OCI-LY7 (cell line): Measurements from ENCODE around the gene RREB1. TPM values are rescaled to one million over a fixed set of nuclear protein-coding genes. Genes with fewer than 3 reads are reported as not detected.
A peak's percentile ranks its signal among the peaks of the same experiment; 100 is the strongest.

Source experiments
- BruUV-seq: library from RNA; stranded (reverse); fragments of 400-500 nt; replicated peaks from 2 replicates; lab custom pipeline; 2021; lab: Mats Ljungman, UMichigan
- CTCF ChIA-PET: fragments of 300-600 bp; sonication (Branson Sonifier 250); formaldehyde crosslinking; loops from one replicate; lab custom pipeline; 2022; ENCODE audit warnings: antibody characterized with exemption; ENCODE audit not compliant: unreplicated experiment; lab: Charles Lee
- POLR2A ChIA-PET: fragments of 300-600 bp; sonication (Branson Sonifier 250); formaldehyde crosslinking; loops from one replicate; lab custom pipeline; 2022; ENCODE audit warnings: antibody characterized with exemption; lab: Charles Lee
- DNase-seq: peaks from one replicate; pipeline ENCODE4 v3.0.0-alpha.2; 2015; ENCODE audit warnings: low spot score
- H2AFZ ChIP-seq: fragments of 200-600 bp; sonication (generic), shearing (Covaris generic); 2 replicates; pipeline ENCODE4 v1.6.1; 2014; ENCODE audit warnings: mild to moderate bottlenecking, antibody characterized with exemption, low read length, moderate library complexity
- H3K27ac ChIP-seq: fragments of 200-600 bp; sonication (generic); 2 replicates; pipeline ENCODE4 v1.5.1; 2014; ENCODE audit warnings: mixed run types, low read depth, mild to moderate bottlenecking, moderate library complexity, low read length, inconsistent platforms; ENCODE audit not compliant: poor library complexity, severe bottlenecking
- H3K36me3 ChIP-seq: fragments of 200-600 bp; sonication (generic); 2 replicates; pipeline ENCODE4 v1.6.1; 2014; ENCODE audit warnings: mild to moderate bottlenecking, antibody characterized with exemption, low read length, moderate library complexity, mixed read lengths; ENCODE audit not compliant: insufficient read depth
- H3K4me1 ChIP-seq: fragments of 200-600 bp; sonication (generic); 2 replicates; pipeline ENCODE4 v1.5.1; 2014; ENCODE audit warnings: mild to moderate bottlenecking, low read length; ENCODE audit not compliant: insufficient read depth, poor library complexity, severe bottlenecking
- H3K4me2 ChIP-seq: fragments of 200-600 bp; sonication (generic); 2 replicates; pipeline ENCODE4 v1.6.1; 2014; ENCODE audit warnings: mild to moderate bottlenecking, low read length
- H3K4me3 ChIP-seq: fragments of 200-600 bp; sonication (generic); 2 replicates; pipeline ENCODE4 v1.5.1; 2014; ENCODE audit warnings: mild to moderate bottlenecking, low read depth, low read length; ENCODE audit not compliant: poor library complexity, severe bottlenecking
- H3K79me2 ChIP-seq: fragments of 200-600 bp; sonication (generic); 2 replicates; pipeline ENCODE4 v1.6.1; 2016; ENCODE audit warnings: low read depth, mild to moderate bottlenecking, low read length, moderate library complexity, mixed read lengths; ENCODE audit not compliant: insufficient read depth
- H3K9me2 ChIP-seq: fragments of 200-600 bp; sonication (generic); 2 replicates; pipeline ENCODE4 v1.6.1; 2016; ENCODE audit warnings: mild to moderate bottlenecking, low read length, mixed read lengths; ENCODE audit not compliant: insufficient read depth
- H3K9me3 ChIP-seq: fragments of 200-600 bp; sonication (generic); 2 replicates; pipeline ENCODE4 v1.6.1; 2014; ENCODE audit warnings: mild to moderate bottlenecking, mixed run types, low read length, mixed read lengths
- H4K20me1 ChIP-seq: fragments of 200-600 bp; sonication (generic); 2 replicates; pipeline ENCODE4 v1.6.1; 2014; ENCODE audit warnings: mild to moderate bottlenecking, antibody characterized with exemption, low read length, moderate library complexity, mixed read lengths; ENCODE audit not compliant: insufficient read depth
- CTCF ChIP-seq: fragments of 200-600 bp; sonication (generic); conservative IDR thresholded peaks from 2 replicates; pipeline ENCODE4 v1.5.1; 2014; ENCODE audit warnings: mild to moderate bottlenecking, antibody characterized with exemption, low read length, moderate library complexity, mixed read lengths
- EZH2phosphoT487 ChIP-seq: fragments of 200-600 bp; sonication (generic); IDR thresholded peaks from 2 replicates; pipeline ENCODE4 v1.6.1; 2018; ENCODE audit warnings: low read depth, borderline replicate concordance, mild to moderate bottlenecking, mixed run types, antibody characterized with exemption, low read length, moderate library complexity, mixed read lengths
- intact Hi-C: fragments of 100-400 bp; cut with micrococcal nuclease; formaldehyde crosslinking; loops from one replicate; pipeline ENCODE4 v1.10.0; 2022; ENCODE audit not compliant: unreplicated experiment
- total RNA-seq, 2 experiments: library from RNA; depleted of rRNA in 1 of 2; stranded (reverse); fragments of >200 nt in 1 of 2; shearing (Covaris generic) in 1 of 2; gene quantifications; 2 replicates each; pipeline ENCODE4 v1.2.3, GENCODE V29; 2014 to 2022

The RREB1 gene
- total RNA-seq, 2 experiments from 2014 or later, result 4.4 to 7.1 TPM

- ChIA-PET CTCF (no interaction called here), POLR2A (interaction anchor here (1.5 kb wide), 1 partner anchor 37 kb away, joined by 4 read pairs; the partner anchor contains the start of gene SSR1)
- H3K79me2 ChIP-seq, result no peaks in the 10 kb centered on the region
- no peaks in the 10 kb centered on the region for H3K9me3 ChIP-seq
- no peak overlapping the region for H3K27ac ChIP-seq
- no peak overlapping the region for H2AFZ ChIP-seq
- H3K4me3 ChIP-seq, result no peak overlapping the region
- intact Hi-C loops, result loop anchor here (1.0 kb wide), 2 partner anchors 62 to 339 kb away; no protein-coding TSS in a partner anchor
- no peaks in the 10 kb centered on the region for H3K36me3 ChIP-seq
- no peaks in the 10 kb centered on the region for H4K20me1 ChIP-seq
- TF ChIP-seq EZH2phosphoT487 (no peak), CTCF (0 out of 2 replicates have a peak, but pooled peaks have one; percentile 1)
- peaks cover 26% of the 10 kb centered on the region for H3K4me1 ChIP-seq
- no peaks in the 10 kb centered on the region for H3K9me2 ChIP-seq
- no peak for DNase-seq
- H3K4me2 ChIP-seq, result no peak overlapping the region
- no TSS peak for BruUV-seq
Observed at GRCh38 chr6:7276199-7276524, 168.4 kb downstream of the RREB1 start.

- H3K36me3 ChIP-seq, result peaks cover 38% of the 10 kb centered on the region
- TF ChIP-seq CTCF (no peak), EZH2phosphoT487 (no peak)
- ChIA-PET POLR2A (interaction anchor here (0.6 to 1.3 kb wide), 2 partner anchors 10 to 23 kb away, joined by 3 read pairs; no protein-coding TSS in a partner anchor), CTCF (interaction anchor here (0.5 kb wide), 1 partner anchor 62 kb away, joined by 4 read pairs; no protein-coding TSS in a partner anchor)
- H3K9me3 ChIP-seq, result no peaks in the 10 kb centered on the region
- DNase-seq, result no peak
- H3K4me2 ChIP-seq, result no peak overlapping the region
- intact Hi-C loops, result no loop called here
- H3K4me3 ChIP-seq, result no peak overlapping the region
- H2AFZ ChIP-seq, result no peak overlapping the region
- BruUV-seq, result no TSS peak
- H3K27ac ChIP-seq, result no peak overlapping the region
- H3K79me2 ChIP-seq, result no peaks in the 10 kb centered on the region
- H4K20me1 ChIP-seq, result no peaks in the 10 kb centered on the region
- H3K4me1 ChIP-seq, result peaks cover 18% of the 10 kb centered on the region
- H3K9me2 ChIP-seq, result no peaks in the 10 kb centered on the region
Observed at GRCh38 chr6:7282097-7282906, 174.5 kb downstream of the RREB1 start.

- H3K4me2 ChIP-seq, result no peak overlapping the region
- DNase-seq, result no peak
- no TSS peak for BruUV-seq
- POLR2A ChIA-PET, result interaction anchor here (0.7 to 1.0 kb wide), 2 partner anchors 9 kb away, joined by 3 to 4 read pairs; no protein-coding TSS in a partner anchor
- CTCF ChIA-PET, result no interaction called here
- TF ChIP-seq CTCF, result no peak
- TF ChIP-seq EZH2phosphoT487, result no peak
- peaks cover 4% of the 10 kb centered on the region for H3K4me1 ChIP-seq
- no peaks in the 10 kb centered on the region for H3K79me2 ChIP-seq
- no peak overlapping the region for H3K4me3 ChIP-seq
- H3K27ac ChIP-seq, result no peak overlapping the region
- no peaks in the 10 kb centered on the region for H3K9me3 ChIP-seq
- H2AFZ ChIP-seq, result no peak overlapping the region
- peaks cover 52% of the 10 kb centered on the region for H3K36me3 ChIP-seq
- H4K20me1 ChIP-seq, result no peaks in the 10 kb centered on the region
- no peaks in the 10 kb centered on the region for H3K9me2 ChIP-seq
- intact Hi-C loops, result no loop called here
Observed at GRCh38 chr6:7283676-7284075, 175.9 kb downstream of the RREB1 start.
